COLO829 (cell line): ENCODE data around the gene MARVELD2.
"Not testable (repeated sequence)": the region's sequence is repeated elsewhere in the genome, so short reads cannot be mapped to it uniquely, and the experiment has no call there.

Experiments used
- DNase-seq: peaks from one replicate; pipeline ENCODE4 v3.0.0; 2012; ENCODE audit warnings: low spot score

The MARVELD2 gene, protein sequence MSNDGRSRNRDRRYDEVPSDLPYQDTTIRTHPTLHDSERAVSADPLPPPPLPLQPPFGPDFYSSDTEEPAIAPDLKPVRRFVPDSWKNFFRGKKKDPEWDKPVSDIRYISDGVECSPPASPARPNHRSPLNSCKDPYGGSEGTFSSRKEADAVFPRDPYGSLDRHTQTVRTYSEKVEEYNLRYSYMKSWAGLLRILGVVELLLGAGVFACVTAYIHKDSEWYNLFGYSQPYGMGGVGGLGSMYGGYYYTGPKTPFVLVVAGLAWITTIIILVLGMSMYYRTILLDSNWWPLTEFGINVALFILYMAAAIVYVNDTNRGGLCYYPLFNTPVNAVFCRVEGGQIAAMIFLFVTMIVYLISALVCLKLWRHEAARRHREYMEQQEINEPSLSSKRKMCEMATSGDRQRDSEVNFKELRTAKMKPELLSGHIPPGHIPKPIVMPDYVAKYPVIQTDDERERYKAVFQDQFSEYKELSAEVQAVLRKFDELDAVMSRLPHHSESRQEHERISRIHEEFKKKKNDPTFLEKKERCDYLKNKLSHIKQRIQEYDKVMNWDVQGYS

DNA sequence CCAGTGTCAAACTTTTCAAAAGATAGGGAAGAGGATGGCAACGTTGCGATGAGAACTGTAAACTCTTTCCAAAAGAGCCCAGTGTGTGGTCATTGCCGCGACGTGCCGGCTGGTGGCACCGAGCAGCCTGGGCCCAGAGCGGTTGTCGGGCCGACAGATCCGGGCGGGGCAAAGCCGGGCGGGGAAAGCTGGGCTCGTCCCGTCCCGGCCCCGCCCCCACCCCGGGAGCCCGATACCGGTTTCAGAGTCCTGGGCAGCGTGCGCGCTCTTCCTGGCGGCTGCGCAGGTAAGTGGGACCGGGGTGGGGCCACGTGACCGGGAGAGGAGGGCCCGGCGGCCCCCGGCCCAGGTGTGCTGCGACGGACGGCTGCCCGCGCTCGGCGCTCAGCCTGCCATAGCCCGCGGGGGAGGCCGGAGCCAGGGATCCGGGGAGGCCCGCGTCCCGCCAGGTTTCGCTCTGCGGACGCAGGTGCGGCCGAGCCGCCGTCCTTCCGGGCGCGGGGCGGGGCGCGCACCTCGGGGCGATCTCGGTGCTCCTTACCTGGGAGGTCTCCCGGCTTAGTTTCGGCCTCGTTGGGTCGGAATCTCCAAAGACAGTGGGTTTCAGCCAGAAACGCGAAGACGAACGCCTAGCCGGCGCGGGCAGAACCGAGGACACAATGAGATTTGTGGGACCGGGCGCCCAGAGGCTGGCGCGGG lies at the start of gene MARVELD2:
MARVELD2 (plus strand) TSS at position 232 of the 699 bp plus-strand sequence. CDS start 4,270 bp downstream, outside the sequence.
- DNase-seq: no peak

DNA sequence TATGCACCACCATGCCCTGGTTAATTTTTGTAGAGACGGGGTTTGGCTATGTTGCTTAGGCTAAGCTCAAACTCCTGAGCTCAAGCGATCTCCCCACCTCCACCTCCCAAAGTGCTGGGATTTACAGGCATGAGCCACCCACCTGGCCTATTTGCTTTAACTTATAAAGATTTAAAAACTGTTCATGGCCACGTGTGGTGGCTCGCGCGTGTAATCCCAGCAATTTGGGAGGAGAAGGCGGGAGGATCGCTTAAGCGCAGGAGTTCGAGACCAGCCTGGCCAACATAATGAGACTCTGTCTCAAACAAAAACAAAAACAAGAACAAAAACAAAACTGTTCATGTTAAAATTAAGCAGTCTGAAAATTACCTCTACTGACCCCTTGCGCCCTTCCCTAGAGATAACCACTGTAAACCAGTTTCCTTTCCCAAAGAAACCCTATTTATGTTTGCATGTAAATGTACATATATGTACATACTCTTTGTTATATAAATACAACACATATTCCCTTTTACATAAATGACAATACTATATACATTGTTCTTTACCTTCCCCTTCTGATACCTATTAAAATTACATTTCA lies 47.1 kb upstream of the MARVELD2 start:
- DNase-seq: no peak

DNA sequence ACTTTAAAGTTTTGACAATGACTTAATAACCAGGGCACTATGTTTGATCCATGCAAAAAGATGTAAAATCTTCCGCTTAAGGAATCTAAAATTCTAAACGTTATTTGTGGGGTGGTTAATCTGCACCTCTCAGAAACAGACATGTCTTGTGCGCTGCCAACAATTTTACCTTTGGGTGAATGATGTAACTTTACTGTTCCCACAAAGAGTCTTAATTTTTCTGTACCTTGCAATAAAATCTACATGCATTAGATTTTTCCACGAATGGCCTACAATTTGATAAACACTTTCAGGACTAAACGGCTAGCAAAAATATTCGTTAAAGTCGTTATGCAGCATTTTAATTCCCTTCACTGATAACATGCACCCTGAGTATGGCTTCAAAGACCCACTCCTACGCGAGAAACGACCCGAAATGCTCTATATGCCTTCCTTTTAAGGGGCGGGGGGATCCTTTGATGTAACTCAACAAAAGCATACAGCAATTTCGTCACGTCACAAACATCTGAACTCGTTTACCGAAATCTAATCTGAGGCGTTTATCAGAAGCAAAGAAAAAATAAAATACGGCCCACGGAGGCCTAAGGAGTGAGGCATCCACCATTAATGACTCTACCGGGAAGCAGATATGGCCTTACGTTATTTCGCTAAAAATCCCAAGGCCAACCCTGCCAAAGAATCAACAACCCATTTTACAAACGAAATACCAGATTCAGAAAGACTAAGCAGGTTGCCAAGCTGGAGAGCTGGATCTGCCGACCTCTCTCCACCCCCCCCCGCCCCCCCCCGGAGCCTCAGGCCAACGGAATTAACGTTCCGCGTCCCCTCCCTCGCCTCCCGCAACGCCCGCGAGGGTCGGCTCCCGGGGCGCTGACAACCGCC lies 46.2 kb upstream of the MARVELD2 start:
- peak; percentile 8 for DNase-seq

DNA sequence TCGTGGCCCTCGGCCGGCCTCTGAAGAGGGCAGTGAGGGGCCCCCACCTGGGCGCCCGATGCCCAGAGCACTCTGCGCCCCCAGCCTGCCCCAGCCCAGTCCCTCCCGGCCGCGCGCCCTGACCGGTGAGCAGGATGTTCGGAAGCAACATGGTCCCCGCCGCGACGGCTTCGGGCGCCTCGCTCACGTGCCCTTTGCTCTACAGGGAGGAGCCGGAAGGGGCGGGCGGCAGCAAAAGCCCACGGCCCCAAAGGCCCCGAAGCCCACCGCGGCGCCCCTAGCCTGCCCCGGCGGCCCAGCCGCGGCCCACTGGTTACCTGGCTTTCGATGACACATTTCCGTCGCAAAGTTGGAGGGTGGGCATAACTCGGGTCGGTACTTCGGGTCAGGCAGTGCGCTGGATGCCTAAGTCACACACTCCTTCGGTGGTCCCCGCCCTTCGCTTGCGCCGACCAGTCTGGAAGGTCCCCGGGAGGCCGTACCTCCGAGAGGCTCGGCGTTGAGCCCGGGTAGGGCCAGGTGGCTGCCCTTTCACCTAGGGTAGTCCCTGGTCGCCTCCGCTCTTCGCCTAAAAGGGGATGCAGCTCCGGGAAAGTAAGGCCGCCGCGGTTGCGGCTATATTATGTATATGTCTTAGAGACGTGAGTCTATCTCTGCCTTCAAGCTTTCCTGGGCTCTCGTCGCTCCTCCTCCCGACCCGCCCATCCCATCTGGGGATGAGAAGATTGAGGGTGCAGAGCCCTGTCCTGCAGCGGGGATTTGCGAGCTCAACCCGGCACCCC lies 45.4 kb upstream of the MARVELD2 start, which contains the start of the genes AK6, RAD17 and TAF9:
AK6 (minus strand) TSS at position 181 of the 782 bp plus-strand sequence; CDS start at position 151, 30 bp downstream.
RAD17 (plus strand) TSS at position 479 of the 782 bp plus-strand sequence. CDS start 2,391 bp downstream, outside the sequence.
TAF9 (minus strand) TSS at position 181 of the 782 bp plus-strand sequence. CDS start 3,783 bp downstream, outside the sequence.
- DNase-seq: peak; percentile 44

DNA sequence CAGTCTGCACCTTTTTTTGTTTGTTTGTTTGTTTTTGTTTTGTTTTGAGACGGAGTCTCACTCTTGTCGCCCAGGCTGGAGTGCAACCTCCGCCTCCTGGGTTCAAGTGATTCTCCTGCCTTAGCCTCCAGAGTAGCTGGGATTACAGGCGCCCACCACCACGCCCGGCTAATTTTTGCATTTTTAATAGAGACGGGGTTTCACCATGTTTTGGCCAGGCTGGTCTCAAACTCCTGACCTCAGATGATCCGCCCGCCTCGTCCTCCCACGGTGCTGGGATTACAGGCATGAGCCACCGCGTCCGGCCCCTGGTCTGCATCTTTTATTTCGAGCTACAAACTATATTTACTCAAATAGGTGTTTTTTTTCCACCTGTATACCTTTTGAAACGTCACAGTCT lies 44.6 kb upstream of the MARVELD2 start:
- not testable (repeated sequence) for DNase-seq

DNA sequence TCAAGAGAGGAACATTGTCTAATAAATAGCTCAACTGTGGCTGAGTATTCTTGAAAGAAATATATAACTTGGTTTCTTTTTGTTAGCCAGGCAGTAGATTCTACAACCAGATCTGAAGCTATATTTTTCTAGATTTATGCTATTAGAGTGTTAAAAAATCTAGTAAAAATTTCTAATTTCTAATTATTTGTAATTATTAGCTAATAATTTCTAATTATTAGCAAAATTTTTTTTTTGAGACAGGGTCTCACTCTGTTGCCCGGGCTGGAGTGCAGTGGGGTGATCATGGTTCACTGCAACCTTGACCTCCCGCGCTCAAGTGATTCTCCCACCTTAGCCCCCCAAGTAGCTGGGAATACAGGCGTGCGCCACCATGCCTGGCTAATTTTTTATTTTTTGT lies 42.5 kb upstream of the MARVELD2 start:
- DNase-seq: no peak

DNA sequence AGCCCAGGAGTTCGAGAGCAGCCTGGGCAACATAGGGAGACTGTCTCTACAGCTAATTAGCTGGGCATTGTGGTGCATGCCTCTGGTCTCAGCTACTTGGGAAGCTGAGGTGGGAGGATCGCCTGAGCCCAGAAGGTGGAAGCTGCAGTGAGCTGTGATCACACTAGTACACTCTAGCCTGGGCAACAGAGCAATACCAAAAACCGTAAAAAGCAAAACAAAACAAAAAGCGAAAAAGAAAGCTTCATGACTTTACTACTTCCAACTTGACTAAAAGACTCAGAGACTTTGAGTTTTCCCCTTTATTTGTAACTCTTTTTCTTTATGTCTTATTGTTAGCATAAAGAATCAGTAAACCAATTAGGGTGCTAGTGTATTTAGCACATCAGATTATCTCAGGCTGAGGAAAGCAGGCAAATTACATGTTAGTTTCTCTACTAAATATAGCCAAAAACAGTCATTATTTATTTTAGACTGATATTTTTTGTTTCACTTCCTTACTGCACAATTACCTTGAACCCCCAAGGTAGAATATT lies 39.9 kb upstream of the MARVELD2 start:
- DNase-seq: no peak

DNA sequence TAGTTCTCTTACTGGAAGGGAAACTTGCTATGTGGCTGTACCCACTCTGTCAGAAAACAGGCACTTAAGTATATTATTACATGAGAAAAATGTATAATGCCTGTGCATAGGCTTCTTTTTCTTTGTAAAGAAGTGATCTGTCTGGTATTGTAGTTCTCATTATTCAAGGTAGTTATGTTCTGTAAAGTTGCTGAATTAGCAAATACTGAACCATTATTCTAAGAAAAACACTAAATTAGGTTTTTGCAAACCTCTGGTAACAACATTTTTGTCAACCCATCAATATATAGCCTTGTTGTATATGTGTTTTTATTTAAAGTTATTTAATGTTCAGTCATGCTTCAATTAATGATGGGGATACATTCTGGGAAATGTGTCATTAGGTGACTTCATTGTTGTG lies 36.5 kb upstream of the MARVELD2 start:
- no peak for DNase-seq

DNA sequence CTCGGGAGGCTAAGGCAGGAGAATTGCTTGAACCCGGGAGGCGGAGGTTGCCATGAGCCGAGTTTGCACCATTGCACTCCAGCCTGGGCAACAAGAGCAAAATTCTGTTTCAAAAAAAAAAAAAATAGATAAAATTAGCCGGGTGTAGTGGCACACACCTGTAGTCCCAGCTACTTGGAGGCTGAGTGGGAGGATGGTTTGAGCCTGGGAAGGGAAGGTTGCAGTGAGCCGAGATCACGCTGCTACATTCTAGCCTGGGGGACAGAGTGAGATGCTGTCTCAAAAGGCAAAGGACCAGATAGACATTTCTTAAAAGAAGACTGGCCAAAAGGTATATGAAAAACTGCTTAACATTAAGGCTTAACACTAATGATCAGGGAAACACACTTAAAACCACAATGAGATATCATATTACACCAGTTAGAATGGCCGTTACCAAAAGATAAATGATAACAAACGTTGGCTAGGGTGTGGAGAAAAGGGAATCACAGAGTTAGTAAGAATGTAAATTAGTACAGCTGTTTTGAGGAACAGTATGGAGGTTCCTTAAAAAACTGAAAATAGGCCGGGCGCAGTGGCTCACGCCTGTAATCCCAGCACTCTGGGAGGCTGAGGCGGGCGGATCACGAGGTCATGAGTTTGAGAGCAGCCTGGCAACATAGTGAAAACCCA lies 10.1 kb upstream of the MARVELD2 start:
- no peak for DNase-seq

DNA sequence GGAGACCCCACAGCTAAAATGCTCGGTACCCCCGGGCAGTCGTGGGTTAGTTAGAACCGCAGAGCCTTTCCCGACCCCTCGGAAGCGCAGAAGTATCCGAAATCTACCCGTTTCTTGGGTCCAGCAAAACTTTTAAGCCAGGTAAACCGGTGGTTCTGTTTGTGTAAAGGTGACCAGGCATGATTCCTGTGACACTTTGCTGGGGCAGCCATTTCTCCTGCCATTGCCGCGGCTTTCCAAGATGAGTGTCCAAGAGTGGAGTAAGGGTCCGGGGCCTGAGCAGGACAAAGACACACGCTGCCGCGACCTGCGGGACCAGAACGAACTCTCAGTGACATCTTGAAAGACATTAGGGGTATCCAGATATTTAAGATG lies 655 bp downstream of the MARVELD2 start:
- no peak for DNase-seq

DNA sequence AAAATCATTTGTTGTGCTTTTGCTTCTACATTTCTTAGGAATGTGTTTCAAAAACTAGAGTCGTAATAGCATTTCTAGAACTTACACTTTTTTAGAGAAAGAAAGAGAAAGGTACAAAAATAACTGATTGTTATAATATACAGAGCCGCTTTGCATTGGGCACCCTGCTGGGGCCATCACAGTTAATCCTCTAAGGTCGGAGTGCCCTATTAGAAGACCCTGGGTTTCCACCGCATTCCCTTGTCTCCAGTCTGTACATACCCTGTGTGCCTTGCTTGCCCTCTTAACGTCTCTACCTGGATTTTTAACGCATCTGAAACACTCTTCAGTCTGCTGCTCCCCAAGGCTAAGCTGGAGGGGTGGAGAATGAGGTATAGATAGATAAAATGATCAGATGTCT lies 1.3 kb downstream of the MARVELD2 start:
- DNase-seq: no peak

DNA sequence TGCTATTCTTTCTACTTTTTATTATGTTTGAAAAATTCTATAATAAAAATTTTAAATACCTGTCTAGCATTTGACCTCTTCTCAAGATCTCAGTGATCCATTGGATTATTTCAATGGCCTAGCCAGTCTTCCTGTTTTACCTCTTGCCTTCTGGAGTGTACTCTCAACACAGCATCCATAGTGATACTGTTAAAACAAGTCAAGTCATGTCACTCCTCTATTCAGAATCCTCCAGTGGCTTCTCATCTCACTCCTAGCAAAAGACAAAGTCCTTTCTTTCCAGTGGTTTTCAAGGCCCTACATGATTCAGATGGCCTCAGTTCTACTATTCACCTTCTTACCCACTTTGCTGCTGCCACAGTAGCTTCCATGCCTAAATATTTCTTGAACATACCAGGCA lies 1.8 kb downstream of the MARVELD2 start:
- DNase-seq: no peak

DNA sequence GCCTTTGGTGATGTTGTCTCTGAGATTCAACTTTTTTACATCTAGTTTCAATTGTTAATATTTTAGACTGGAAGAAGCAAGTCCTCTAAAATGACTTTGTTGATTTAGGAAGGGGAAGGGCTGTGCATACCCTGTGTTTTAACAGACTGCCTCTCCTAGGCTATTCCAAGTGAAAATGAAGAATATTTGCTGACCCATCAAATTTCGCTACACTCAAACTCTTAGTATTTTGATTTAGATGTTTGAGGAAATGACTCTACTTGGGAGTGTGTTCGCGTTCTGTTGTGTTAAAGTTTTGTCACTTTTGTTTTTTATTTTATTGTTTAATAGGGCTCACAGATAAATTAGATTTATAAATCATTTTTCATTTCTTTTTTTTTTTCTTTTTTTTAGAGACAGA lies 3.6 kb downstream of the MARVELD2 start:
- DNase-seq: no peak

DNA sequence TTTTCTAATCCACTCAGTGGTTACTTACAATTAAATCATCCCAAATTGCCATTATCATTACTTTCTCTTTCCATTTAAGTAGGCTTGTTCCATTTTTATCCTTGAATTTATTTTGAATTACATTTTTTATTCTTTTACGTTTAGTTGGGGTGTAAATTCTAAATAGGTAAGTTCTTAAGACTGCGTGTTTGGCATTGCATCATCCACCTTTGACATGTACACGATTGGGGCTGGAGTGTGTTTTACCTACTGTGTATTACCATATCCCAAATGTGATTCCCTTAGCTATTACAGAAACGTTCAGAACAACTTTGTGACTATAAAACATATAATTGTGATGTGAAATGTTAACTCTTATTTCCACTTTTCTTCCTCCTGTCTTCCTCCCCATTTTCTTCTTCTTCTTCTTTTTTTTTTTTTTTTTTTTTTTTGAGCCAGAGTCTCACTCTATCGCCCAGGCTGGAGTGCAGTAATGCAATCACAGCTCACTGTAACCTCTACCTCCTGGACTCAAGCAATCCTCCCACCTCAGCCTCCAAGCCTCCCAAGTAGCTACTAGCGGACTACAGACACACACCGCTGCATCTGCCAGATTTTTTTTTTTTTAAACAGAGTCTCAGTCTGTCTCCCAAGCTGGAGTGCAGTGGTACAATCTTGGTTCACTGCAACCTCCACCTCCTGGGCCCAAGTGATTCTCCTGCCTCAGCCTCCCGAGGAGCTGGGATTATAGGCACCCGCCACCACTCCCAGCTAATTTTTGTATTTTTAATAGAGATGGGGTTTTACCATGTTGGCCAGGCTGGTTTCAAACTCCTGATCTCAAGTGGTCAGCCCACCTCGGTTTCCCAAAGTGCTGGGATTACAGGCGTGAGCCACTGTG lies 16.7 kb downstream of the MARVELD2 start:
- no peak for DNase-seq

DNA sequence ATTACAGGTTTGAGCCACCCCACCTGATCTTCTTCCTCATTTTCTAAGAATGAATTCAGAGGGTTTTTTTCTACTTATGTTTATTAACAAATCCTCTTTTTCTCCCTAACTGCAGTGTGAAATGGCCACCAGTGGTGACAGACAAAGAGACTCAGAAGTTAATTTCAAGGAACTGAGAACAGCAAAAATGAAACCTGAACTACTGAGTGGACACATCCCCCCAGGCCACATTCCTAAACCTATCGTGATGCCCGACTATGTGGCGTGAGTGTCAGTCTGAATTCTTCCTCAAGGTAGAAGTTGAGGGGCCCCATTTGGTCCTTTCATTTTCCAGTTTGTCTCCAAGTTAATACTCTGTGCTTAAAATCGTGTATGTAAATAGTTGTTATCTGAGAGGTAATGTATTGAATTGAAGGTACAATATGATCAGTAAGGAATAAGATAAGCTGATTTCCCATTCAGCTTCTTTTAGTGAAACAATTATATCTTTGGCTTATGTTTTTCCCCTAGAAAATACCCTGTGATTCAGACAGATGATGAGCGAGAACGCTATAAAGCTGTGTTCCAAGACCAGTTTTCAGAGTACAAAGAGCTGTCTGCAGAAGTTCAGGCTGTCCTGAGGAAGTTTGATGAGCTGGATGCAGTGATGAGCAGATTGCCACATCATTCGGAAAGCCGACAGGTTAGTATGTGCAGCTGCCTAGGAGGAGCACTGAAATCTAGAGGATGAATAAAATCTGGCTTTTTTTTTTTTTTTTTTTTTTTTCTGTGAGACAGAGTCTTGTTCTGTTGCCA lies 17.7 kb downstream of the MARVELD2 start:
- DNase-seq: no peak

DNA sequence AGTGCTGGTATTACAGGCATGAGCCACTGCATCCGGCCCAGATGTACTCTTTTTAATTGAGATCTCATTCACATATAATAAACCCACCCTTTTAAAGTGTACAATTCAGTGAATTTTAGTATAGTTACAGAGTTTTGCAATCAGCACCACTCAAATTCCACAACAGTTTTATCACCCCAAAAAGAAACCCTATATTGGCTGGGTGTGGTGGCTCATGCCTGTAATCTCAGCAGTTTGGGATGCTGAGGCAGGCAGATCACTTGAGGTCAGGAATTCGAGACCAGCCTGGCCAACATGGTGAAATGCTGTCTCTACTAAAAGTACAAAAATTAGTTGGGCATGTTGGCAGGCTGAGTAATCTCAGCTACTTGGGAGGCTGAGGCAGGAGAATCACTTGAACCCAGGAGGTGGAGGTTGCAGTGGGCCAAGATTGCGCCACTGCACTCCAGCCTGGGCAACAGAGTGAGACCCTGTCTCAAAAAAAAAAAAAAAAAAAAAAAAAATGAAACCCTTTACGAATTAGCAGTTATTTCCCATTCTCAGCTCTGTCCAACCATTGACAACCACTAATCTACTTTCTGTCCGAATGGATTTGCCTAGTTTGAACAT lies 20.5 kb downstream of the MARVELD2 start:
- not testable (repeated sequence) for DNase-seq

DNA sequence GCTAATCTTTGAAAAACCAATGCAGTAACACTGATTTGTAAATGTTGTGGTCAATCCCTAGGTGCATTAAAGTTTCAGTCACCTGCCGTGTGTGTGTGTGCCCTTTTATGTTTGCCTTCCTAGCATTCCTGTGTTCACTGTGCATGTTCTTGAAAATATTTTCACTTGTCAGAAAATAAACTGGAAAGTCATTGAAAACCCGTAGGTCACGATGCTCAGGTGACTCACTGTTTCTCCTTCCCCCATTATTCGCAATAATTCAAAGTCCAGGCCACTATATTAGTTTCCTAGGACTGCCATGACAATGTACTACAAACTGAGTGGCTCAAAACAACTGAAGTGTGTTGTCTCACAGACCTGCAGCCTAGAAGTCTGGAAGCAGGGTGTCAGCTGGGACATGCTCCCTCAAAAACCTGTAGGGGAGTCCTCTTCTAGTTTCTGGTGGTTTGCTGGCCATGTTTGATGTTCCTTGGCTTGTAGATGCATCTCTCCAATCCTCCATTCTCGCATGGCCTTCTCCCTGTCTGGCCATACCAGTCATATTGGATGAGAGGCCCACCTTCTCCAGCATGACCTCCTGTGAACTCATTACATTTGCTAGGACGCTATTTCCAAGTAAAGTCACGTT lies 29.3 kb downstream of the MARVELD2 start:
- DNase-seq: no peak
